Activated T-cell treated with anti-CD3 and anti-CD28 coated beads, Interleukin-2, amount 50 U/mL, for 24 hours (primary cell): ENCODE measurements around the gene HMCN2.

Experiments
- DNase-seq: peaks from one replicate; pipeline ENCODE4 v3.0.0-alpha.2; 2020
- H3K27ac Mint-ChIP-seq: 2 replicates; pipeline ENCODE4 v1.8.0; 2020; ENCODE audit warnings: mild to moderate bottlenecking, mixed read lengths
- H3K27me3 Mint-ChIP-seq: 2 replicates; pipeline ENCODE4 v1.8.0; 2020; ENCODE audit warnings: mixed read lengths
- H3K36me3 Mint-ChIP-seq: 2 replicates; pipeline ENCODE4 v1.8.0; 2020; ENCODE audit warnings: low read depth, mixed read lengths
- H3K4me1 Mint-ChIP-seq: 2 replicates; pipeline ENCODE4 v1.8.0; 2020; ENCODE audit warnings: low read depth, mixed read lengths
- H3K4me3 Mint-ChIP-seq: 2 replicates; pipeline ENCODE4 v1.8.0; 2020; ENCODE audit warnings: mild to moderate bottlenecking, moderate library complexity, mixed read lengths
- H3K9me3 Mint-ChIP-seq: 2 replicates; pipeline ENCODE4 v1.8.0; 2020; ENCODE audit warnings: mixed read lengths

HMCN2 gene

GRCh38 chr9:130313103-130313858 lies 47.7 kb downstream of the HMCN2 start:
- no peak overlapping the region for H3K27ac Mint-ChIP-seq
- H3K36me3 Mint-ChIP-seq, result no peaks in the 10 kb centered on the region
- no peak for DNase-seq
- H3K4me1 Mint-ChIP-seq, result no peaks in the 10 kb centered on the region
- H3K9me3 Mint-ChIP-seq, result no peaks in the 10 kb centered on the region
- H3K4me3 Mint-ChIP-seq, result no peak overlapping the region
- peaks cover 2% of the 10 kb centered on the region for H3K27me3 Mint-ChIP-seq

GRCh38 chr9:130315446-130316226 lies 50.1 kb downstream of the HMCN2 start:
- no peaks in the 10 kb centered on the region for H3K36me3 Mint-ChIP-seq
- peaks cover 7% of the 10 kb centered on the region for H3K27me3 Mint-ChIP-seq
- H3K4me1 Mint-ChIP-seq, result no peaks in the 10 kb centered on the region
- H3K4me3 Mint-ChIP-seq, result no peak overlapping the region
- no peak for DNase-seq
- H3K9me3 Mint-ChIP-seq, result no peaks in the 10 kb centered on the region
- no peak overlapping the region for H3K27ac Mint-ChIP-seq

- Mint-ChIP-seq H3K4me3 (no peak overlapping the region), H3K27ac (no peak overlapping the region), H3K27me3 (peaks cover 14% of the 10 kb centered on the region), H3K9me3 (no peaks in the 10 kb centered on the region), H3K36me3 (no peaks in the 10 kb centered on the region), H3K4me1 (no peaks in the 10 kb centered on the region)
- no peak for DNase-seq
Observed at GRCh38 chr9:130316430-130316829, 50.9 kb downstream of the HMCN2 start.

GRCh38 chr9:130319300-130319699 lies 53.7 kb downstream of the HMCN2 start:
- DNase-seq, result no peak
- H3K27ac Mint-ChIP-seq, result no peak overlapping the region
- no peaks in the 10 kb centered on the region for H3K36me3 Mint-ChIP-seq
- no peak overlapping the region for H3K4me3 Mint-ChIP-seq
- no peaks in the 10 kb centered on the region for H3K9me3 Mint-ChIP-seq
- peaks cover 32% of the 10 kb centered on the region for H3K27me3 Mint-ChIP-seq
- no peaks in the 10 kb centered on the region for H3K4me1 Mint-ChIP-seq

GRCh38 chr9:130319944-130320712 lies 54.6 kb downstream of the HMCN2 start:
- H3K9me3 Mint-ChIP-seq, result no peaks in the 10 kb centered on the region
- no peaks in the 10 kb centered on the region for H3K36me3 Mint-ChIP-seq
- no peak for DNase-seq
- H3K27me3 Mint-ChIP-seq, result peaks cover 36% of the 10 kb centered on the region
- no peak overlapping the region for H3K4me3 Mint-ChIP-seq
- no peaks in the 10 kb centered on the region for H3K4me1 Mint-ChIP-seq
- H3K27ac Mint-ChIP-seq, result no peak overlapping the region

GRCh38 chr9:130320723-130321481 lies 55.3 kb downstream of the HMCN2 start:
- Mint-ChIP-seq H3K27me3 (peaks cover 44% of the 10 kb centered on the region), H3K4me3 (no peak overlapping the region), H3K4me1 (no peaks in the 10 kb centered on the region), H3K27ac (no peak overlapping the region), H3K9me3 (no peaks in the 10 kb centered on the region), H3K36me3 (no peaks in the 10 kb centered on the region)
- no peak for DNase-seq

- Mint-ChIP-seq H3K27me3 (peaks cover 49% of the 10 kb centered on the region), H3K4me1 (no peaks in the 10 kb centered on the region), H3K27ac (no peak overlapping the region), H3K4me3 (no peak overlapping the region), H3K36me3 (no peaks in the 10 kb centered on the region), H3K9me3 (no peaks in the 10 kb centered on the region)
- DNase-seq, result no peak
Observed at GRCh38 chr9:130321539-130321938, 56.0 kb downstream of the HMCN2 start.

- no peaks in the 10 kb centered on the region for H3K36me3 Mint-ChIP-seq
- peaks cover 57% of the 10 kb centered on the region for H3K27me3 Mint-ChIP-seq
- H3K4me3 Mint-ChIP-seq, result no peak overlapping the region
- no peaks in the 10 kb centered on the region for H3K9me3 Mint-ChIP-seq
- no peak for DNase-seq
- H3K4me1 Mint-ChIP-seq, result no peaks in the 10 kb centered on the region
- H3K27ac Mint-ChIP-seq, result no peak overlapping the region
Observed at GRCh38 chr9:130323051-130323745, 57.6 kb downstream of the HMCN2 start.

GRCh38 chr9:130325921-130326320 lies 60.4 kb downstream of the HMCN2 start:
- Mint-ChIP-seq H3K9me3 (no peaks in the 10 kb centered on the region), H3K4me3 (no peak overlapping the region), H3K27ac (no peak overlapping the region), H3K4me1 (no peaks in the 10 kb centered on the region), H3K27me3 (peaks cover 73% of the 10 kb centered on the region), H3K36me3 (no peaks in the 10 kb centered on the region)
- DNase-seq, result no peak

GRCh38 chr9:130327070-130327780 lies 61.7 kb downstream of the HMCN2 start:
- no peak for DNase-seq
- peaks cover 73% of the 10 kb centered on the region for H3K27me3 Mint-ChIP-seq

GRCh38 chr9:130327781-130328348 lies 62.3 kb downstream of the HMCN2 start:
- Mint-ChIP-seq H3K4me1 (no peaks in the 10 kb centered on the region), H3K27ac (no peak overlapping the region), H3K9me3 (no peaks in the 10 kb centered on the region), H3K4me3 (no peak overlapping the region), H3K27me3 (peaks cover 74% of the 10 kb centered on the region), H3K36me3 (no peaks in the 10 kb centered on the region)
- DNase-seq, result no peak

More at GRCh38 chr9:130327070-130327780, 61.7 kb downstream of the HMCN2 start:
- H3K27ac Mint-ChIP-seq, result no peak overlapping the region
- no peaks in the 10 kb centered on the region for H3K36me3 Mint-ChIP-seq
- no peaks in the 10 kb centered on the region for H3K9me3 Mint-ChIP-seq
- H3K4me3 Mint-ChIP-seq, result no peak overlapping the region
- no peaks in the 10 kb centered on the region for H3K4me1 Mint-ChIP-seq

- Mint-ChIP-seq H3K27ac (no peak overlapping the region), H3K4me3 (no peak overlapping the region), H3K9me3 (no peaks in the 10 kb centered on the region), H3K27me3 (peaks cover 73% of the 10 kb centered on the region), H3K36me3 (no peaks in the 10 kb centered on the region), H3K4me1 (no peaks in the 10 kb centered on the region)
- DNase-seq, result no peak
Observed at GRCh38 chr9:130328349-130328801, 62.8 kb downstream of the HMCN2 start.

GRCh38 chr9:130329061-130329460 lies 63.5 kb downstream of the HMCN2 start:
- Mint-ChIP-seq H3K27ac (no peak overlapping the region), H3K27me3 (peaks cover 77% of the 10 kb centered on the region), H3K36me3 (no peaks in the 10 kb centered on the region), H3K4me3 (no peak overlapping the region), H3K9me3 (no peaks in the 10 kb centered on the region), H3K4me1 (no peaks in the 10 kb centered on the region)
- DNase-seq, result no peak
